Measurements from ENCODE around the gene EPN1.

Gene EPN1

DNA sequence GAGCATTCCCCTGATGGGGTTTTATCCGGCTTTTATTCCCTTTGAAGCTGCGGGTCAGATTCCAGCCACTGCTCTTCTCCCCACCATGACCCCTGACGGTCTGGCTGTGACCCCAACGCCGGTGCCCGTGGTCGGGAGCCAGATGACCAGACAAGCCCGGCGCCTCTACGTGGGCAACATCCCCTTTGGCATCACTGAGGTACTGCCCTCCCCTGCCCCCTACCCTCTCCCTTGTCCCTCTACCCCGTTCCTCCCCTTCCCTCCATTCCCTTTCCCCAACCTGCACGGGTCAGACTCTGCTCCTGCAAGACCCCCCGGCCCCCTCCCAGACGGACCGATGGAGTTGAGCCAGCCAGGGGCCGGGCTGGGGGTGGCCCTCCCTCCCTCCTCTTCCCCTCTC is 14.0 kb upstream of the EPN1 start:
- Histone ChIP-seq H3K27me3 (ENCODE audit: control insufficient read depth, insufficient read depth, low read length, poor library complexity, severe bottlenecking) (no peaks in the 10 kb centered on the region), H3K36me3 (ENCODE audit: control insufficient read depth, insufficient read depth, low read length) (peaks cover 47% of the 10 kb centered on the region), H3K9me3 (ENCODE audit: control insufficient read depth, low read length) (no peaks in the 10 kb centered on the region), H3K4me1 (ENCODE audit: control insufficient read depth, insufficient read depth, low read length) (peaks cover 14% of the 10 kb centered on the region), H3K27ac (ENCODE audit: insufficient read depth, low read depth, low read length, poor library complexity, severe bottlenecking) (no peak overlapping the region), H3K4me3 (ENCODE audit: insufficient read depth, low read depth, low read length) (no peak overlapping the region)
- 94 to 95% methylated on average over 16 of the region's 16 CpGs for WGBS, 2 experiments

DNA sequence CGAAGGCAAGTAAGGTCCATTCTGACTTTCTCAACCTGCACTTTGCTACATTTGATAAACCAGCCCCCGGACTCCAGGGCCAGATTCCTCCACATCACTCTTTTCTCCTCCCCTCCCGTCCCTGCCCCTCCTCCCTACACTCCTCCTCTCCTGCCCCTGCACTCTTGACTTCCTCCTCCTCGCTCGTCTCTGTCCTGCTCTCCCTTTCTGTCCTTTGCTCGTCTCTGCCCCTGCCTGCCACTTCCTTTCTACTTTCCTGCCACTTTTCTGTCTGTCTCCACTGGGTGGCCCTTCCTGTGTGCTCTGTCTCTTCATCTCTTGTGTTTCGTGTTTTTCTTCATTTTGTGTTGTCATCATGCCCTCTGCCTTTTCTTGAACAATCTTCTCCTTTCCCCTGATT is 13.2 kb upstream of the EPN1 start:
- Histone ChIP-seq H3K4me3 (ENCODE audit: insufficient read depth, low read depth, low read length) (no peak overlapping the region), H3K36me3 (ENCODE audit: control insufficient read depth, insufficient read depth, low read length) (peaks cover 56% of the 10 kb centered on the region), H3K27me3 (ENCODE audit: control insufficient read depth, insufficient read depth, low read length, poor library complexity, severe bottlenecking) (no peaks in the 10 kb centered on the region), H3K4me1 (ENCODE audit: control insufficient read depth, insufficient read depth, low read length) (peaks cover 8% of the 10 kb centered on the region), H3K9me3 (ENCODE audit: control insufficient read depth, low read length) (no peaks in the 10 kb centered on the region), H3K27ac (ENCODE audit: insufficient read depth, low read depth, low read length, poor library complexity, severe bottlenecking) (no peak overlapping the region)
- WGBS, 2 experiments, result 90 to 91% methylated on average over 7 of the region's 7 CpGs

DNA sequence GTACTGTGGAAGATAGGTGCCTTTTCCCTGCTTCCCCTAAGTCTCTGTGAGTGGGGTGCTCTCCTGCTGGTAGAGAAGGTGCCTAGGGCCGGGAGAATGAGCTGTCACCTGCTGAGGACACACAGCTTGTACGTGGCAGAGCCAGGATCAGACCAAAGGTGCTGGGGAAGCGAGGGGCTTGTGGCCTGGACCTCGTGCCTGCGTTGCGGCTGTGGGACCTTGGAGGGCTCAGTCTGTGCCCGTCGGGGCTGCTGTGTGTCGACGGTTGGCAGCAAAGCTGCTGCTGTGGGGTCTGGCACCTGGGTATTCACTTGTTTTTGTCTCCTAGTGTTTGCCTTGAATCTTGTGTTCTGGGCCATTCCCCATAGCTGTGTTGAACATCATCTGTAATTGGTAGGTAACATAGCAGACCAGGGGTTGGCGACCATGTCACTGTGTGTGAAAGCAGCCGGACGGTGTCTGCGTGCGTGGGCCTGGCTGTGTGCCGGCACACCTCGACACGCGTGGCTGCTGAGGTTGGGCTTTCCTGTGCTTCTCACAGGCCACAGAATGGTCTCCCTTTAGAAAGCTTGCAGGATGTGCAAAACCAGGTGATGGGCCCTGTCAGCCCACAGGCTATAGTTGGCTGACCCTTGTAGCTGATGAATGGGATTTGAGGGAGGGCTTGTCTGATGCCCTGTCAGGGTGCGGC is 11.0 kb upstream of the EPN1 start:
- Histone ChIP-seq H3K4me3 (ENCODE audit: insufficient read depth, low read depth, low read length) (no peak overlapping the region), H3K27ac (ENCODE audit: insufficient read depth, low read depth, low read length, poor library complexity, severe bottlenecking) (no peak overlapping the region), H3K27me3 (ENCODE audit: control insufficient read depth, insufficient read depth, low read length, poor library complexity, severe bottlenecking) (no peaks in the 10 kb centered on the region), H3K9me3 (ENCODE audit: control insufficient read depth, low read length) (no peaks in the 10 kb centered on the region), H3K36me3 (ENCODE audit: control insufficient read depth, insufficient read depth, low read length) (peaks cover 77% of the 10 kb centered on the region), H3K4me1 (ENCODE audit: control insufficient read depth, insufficient read depth, low read length) (no peaks in the 10 kb centered on the region)
- 92 to 93% methylated on average over 20 of the region's 20 CpGs for WGBS, 2 experiments

DNA sequence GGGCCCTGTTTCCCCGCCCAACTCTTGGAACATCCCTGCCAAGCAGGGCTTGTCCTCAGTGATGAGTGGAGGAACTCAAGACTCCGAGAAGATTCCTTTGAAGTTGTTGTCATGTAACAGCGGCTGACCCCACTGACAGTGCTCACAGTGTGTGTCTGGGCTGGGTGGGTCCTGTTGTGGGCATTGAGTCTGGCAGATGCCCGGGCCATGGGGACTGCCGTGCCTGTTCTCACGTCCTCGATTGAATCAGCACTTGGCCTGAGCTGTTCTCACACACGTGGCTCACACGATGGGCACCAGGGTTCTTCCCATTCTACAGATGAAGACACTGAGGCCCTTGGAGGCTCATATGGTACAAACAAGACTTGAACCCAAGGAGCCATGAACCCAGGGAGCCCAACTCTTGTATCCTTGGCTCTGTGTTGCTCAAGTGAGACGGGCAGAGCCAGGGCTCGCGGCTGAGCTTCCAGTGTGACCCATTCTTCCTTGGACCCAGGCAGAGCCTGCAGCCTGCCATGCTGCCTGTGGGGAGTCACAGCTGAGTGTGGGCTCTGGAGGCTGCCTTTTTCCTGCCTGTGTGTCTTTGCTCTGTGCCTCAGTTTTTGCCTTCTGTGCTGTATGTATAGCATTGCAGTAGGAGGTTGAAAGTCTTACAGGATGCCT is 8.6 kb upstream of the EPN1 start:
- H3K36me3 ChIP-seq (ENCODE audit: control insufficient read depth, insufficient read depth, low read length), result peaks cover 77% of the 10 kb centered on the region
- H3K27me3 ChIP-seq (ENCODE audit: control insufficient read depth, insufficient read depth, low read length, poor library complexity, severe bottlenecking), result no peaks in the 10 kb centered on the region
- H3K27ac ChIP-seq (ENCODE audit: insufficient read depth, low read depth, low read length, poor library complexity, severe bottlenecking), result no peak overlapping the region
- H3K4me1 ChIP-seq (ENCODE audit: control insufficient read depth, insufficient read depth, low read length), result no peaks in the 10 kb centered on the region
- WGBS, 2 experiments, result 93 to 95% methylated on average over 12 of the region's 12 CpGs
- no peaks in the 10 kb centered on the region for H3K9me3 ChIP-seq (ENCODE audit: control insufficient read depth, low read length)
- no peak overlapping the region for H3K4me3 ChIP-seq (ENCODE audit: insufficient read depth, low read depth, low read length)

DNA sequence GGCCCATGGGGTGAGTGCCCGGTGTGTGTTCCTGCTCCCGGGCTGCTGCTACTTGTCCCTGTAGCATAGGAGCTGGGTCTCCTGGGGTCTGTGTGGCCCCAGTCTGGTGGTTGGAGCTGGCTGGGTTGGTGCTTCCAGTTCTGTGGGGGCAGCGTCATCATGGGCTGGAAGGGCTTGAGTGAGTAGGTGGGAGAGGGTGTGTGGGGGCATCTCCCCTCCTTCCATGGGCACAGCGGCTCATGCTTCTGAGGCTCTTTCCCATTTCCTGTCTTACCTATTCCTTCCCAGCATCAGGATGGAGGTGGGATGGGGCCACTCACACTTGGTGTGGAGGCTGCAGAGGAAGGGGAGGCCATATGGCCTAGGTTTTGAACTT is 8.0 kb upstream of the EPN1 start:
- Histone ChIP-seq H3K27me3 (ENCODE audit: control insufficient read depth, insufficient read depth, low read length, poor library complexity, severe bottlenecking) (no peaks in the 10 kb centered on the region), H3K4me1 (ENCODE audit: control insufficient read depth, insufficient read depth, low read length) (no peaks in the 10 kb centered on the region), H3K36me3 (ENCODE audit: control insufficient read depth, insufficient read depth, low read length) (peaks cover 71% of the 10 kb centered on the region), H3K4me3 (ENCODE audit: insufficient read depth, low read depth, low read length) (no peak overlapping the region), H3K27ac (ENCODE audit: insufficient read depth, low read depth, low read length, poor library complexity, severe bottlenecking) (no peak overlapping the region), H3K9me3 (ENCODE audit: control insufficient read depth, low read length) (no peaks in the 10 kb centered on the region)
- WGBS, 2 experiments, result 95 to 98% methylated on average over 4 of the region's 4 CpGs

DNA sequence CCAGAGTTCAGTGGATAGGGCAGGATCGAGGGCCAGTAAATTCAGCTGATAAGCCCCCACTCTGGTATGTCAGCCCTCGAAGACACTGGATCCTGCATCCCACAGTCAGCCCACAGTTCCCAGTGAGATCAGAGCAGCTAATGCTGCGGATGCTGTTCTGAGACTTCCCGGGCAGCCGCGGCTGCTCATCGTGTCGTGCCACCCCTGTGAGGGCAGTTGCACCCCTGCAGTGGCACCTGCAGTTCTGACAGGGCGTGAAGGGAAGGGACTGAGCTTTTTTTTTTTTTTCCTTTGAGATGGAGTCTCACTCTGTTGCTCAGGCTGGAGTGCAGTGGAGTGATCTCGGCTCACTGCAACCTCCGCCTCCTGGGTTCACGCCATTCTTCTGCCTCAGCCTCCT is 7.5 kb upstream of the EPN1 start:
- Histone ChIP-seq H3K36me3 (ENCODE audit: control insufficient read depth, insufficient read depth, low read length) (peaks cover 68% of the 10 kb centered on the region), H3K4me1 (ENCODE audit: control insufficient read depth, insufficient read depth, low read length) (no peaks in the 10 kb centered on the region), H3K9me3 (ENCODE audit: control insufficient read depth, low read length) (no peaks in the 10 kb centered on the region), H3K27ac (ENCODE audit: insufficient read depth, low read depth, low read length, poor library complexity, severe bottlenecking) (no peak overlapping the region), H3K27me3 (ENCODE audit: control insufficient read depth, insufficient read depth, low read length, poor library complexity, severe bottlenecking) (no peaks in the 10 kb centered on the region), H3K4me3 (ENCODE audit: insufficient read depth, low read depth, low read length) (no peak overlapping the region)
- 93 to 97% methylated on average over 12 of the region's 12 CpGs for WGBS, 2 experiments

DNA sequence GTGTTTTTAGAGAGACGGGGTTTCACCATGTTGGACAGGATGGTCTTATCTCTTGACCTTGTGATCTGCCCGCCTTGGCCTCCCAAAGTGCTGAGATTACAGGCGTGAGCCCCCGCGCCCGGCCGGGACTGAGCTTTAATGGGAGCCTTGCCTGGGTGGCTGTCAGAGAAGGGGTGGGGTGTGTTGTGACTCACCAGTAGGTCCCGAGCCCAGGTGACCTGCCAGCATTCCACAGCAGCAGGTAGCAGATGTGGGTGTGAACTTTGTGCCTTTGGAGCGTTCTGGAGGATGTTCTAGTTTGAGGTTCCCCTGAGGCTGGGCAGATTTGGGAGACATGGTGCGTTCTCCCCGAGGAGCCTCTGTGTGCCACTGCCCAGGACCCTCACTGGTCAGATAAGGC is 7.1 kb upstream of the EPN1 start:
- H3K9me3 ChIP-seq (ENCODE audit: control insufficient read depth, low read length), result no peaks in the 10 kb centered on the region
- no peak overlapping the region for H3K4me3 ChIP-seq (ENCODE audit: insufficient read depth, low read depth, low read length)
- peaks cover 64% of the 10 kb centered on the region for H3K36me3 ChIP-seq (ENCODE audit: control insufficient read depth, insufficient read depth, low read length)
- H3K4me1 ChIP-seq (ENCODE audit: control insufficient read depth, insufficient read depth, low read length), result no peaks in the 10 kb centered on the region
- no peaks in the 10 kb centered on the region for H3K27me3 ChIP-seq (ENCODE audit: control insufficient read depth, insufficient read depth, low read length, poor library complexity, severe bottlenecking)
- WGBS, 2 experiments, result 95 to 97% methylated on average over 11 of the region's 11 CpGs
- no peak overlapping the region for H3K27ac ChIP-seq (ENCODE audit: insufficient read depth, low read depth, low read length, poor library complexity, severe bottlenecking)

DNA sequence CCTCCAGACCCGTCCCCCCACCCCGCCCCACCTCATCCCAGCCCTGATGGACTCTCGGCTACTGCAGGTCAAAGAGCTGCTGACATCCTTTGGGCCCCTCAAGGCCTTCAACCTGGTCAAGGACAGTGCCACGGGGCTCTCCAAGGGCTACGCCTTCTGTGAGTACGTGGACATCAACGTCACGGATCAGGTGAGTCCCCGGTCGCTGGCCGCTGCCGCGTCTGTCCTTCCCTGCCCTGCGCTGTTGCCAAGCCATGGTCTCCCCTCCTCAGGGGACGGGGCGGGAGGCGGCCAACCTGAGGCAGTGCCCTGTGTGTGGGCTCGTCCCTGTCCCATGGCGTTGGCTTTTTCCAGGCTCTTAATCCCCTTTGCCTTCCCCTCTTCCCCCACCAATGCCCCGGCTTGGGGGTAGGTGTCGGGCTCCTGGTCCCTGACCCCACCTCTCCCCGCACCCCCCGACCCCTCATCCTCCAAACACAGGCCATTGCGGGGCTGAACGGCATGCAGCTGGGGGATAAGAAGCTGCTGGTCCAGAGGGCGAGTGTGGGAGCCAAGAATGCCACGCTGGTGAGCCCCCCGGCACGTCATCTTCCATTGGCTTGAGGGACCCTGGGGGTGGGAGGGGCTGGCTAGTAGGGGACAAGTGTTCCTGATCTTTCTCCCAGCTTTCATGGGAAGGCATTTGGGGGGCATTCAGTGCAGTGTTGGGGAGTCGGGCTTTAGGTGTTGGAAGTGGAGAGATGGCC is 6.2 kb upstream of the EPN1 start:
- 90 to 93% methylated on average over 30 of the region's 30 CpGs for WGBS, 2 experiments
- no peak overlapping the region for H3K4me3 ChIP-seq (ENCODE audit: insufficient read depth, low read depth, low read length)
- H3K27ac ChIP-seq (ENCODE audit: insufficient read depth, low read depth, low read length, poor library complexity, severe bottlenecking), result no peak overlapping the region
- peaks cover 55% of the 10 kb centered on the region for H3K36me3 ChIP-seq (ENCODE audit: control insufficient read depth, insufficient read depth, low read length)
- peaks cover 4% of the 10 kb centered on the region for H3K4me1 ChIP-seq (ENCODE audit: control insufficient read depth, insufficient read depth, low read length)
- H3K9me3 ChIP-seq (ENCODE audit: control insufficient read depth, low read length), result no peaks in the 10 kb centered on the region
- no peaks in the 10 kb centered on the region for H3K27me3 ChIP-seq (ENCODE audit: control insufficient read depth, insufficient read depth, low read length, poor library complexity, severe bottlenecking)

DNA sequence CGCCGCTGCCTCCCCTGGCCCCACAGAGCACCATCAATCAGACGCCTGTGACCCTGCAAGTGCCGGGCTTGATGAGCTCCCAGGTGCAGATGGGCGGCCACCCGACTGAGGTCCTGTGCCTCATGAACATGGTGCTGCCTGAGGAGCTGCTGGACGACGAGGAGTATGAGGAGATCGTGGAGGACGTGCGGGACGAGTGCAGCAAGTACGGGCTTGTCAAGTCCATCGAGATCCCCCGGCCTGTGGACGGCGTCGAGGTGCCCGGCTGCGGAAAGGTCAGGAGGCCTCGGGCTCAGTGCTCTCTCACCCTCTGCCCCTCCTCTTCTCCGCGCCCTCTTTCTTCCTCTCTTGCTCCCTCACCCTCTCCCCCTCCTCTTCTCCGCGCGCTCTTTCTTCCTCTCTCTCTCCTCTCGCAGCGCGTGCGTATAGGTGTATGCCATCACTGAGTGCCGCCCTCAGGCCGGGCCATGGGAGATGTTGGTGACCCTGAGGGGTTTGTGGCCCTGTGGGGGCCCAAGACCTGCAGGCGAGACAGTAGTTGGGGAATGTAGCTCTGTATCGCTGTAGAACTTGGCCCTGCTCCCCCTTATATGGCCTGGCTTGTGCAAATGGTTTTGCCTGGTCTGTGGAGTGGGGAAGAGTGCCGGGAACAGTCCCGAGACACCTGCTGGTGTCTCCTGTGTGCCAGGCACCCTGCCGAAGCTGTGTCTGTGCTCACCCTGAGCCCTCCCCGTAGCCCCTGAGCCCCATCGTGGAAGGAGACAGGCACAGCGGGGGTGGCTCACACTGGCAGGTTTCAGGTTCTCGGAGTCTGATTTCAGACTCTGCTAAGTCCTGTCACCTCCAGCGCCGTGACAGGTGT is 5.4 kb upstream of the EPN1 start:
- no peak overlapping the region for H3K27ac ChIP-seq (ENCODE audit: insufficient read depth, low read depth, low read length, poor library complexity, severe bottlenecking)
- H3K4me1 ChIP-seq (ENCODE audit: control insufficient read depth, insufficient read depth, low read length), result peaks cover 4% of the 10 kb centered on the region
- H3K4me3 ChIP-seq (ENCODE audit: insufficient read depth, low read depth, low read length), result no peak overlapping the region
- peaks cover 48% of the 10 kb centered on the region for H3K36me3 ChIP-seq (ENCODE audit: control insufficient read depth, insufficient read depth, low read length)
- no peaks in the 10 kb centered on the region for H3K27me3 ChIP-seq (ENCODE audit: control insufficient read depth, insufficient read depth, low read length, poor library complexity, severe bottlenecking)
- H3K9me3 ChIP-seq (ENCODE audit: control insufficient read depth, low read length), result no peaks in the 10 kb centered on the region
- 93 to 94% methylated on average over 40 to 43 of the region's 43 CpGs for WGBS, 2 experiments
